AG10803 (cell line): ENCODE measurements around the gene PRRT4.
A peak's percentile ranks its signal among the peaks of the same experiment; 100 is the strongest.

Experiments
- DNase-seq: peaks from one replicate; pipeline ENCODE4 v3.0.0; 2010; ENCODE audit warnings: low read depth
- H3K4me3 ChIP-seq: 2 replicates; pipeline ENCODE4 v1.5.1; 2011; ENCODE audit warnings: mild to moderate bottlenecking, low read length, control low read depth
- CTCF ChIP-seq: conservative IDR thresholded peaks from 2 replicates; pipeline ENCODE4 v1.5.1; 2011; ENCODE audit warnings: mild to moderate bottlenecking, low read length, control low read depth, inconsistent platforms

The PRRT4 gene

GRCh38 chr7:128343554-128344430, 17.7 kb downstream of the PRRT4 start, which contains the start of gene RBM28:
Gene RBM28, minus strand, starts transcription at chr7:128343908. Its CDS starts 115 bp downstream, at chr7:128343793.
- TF ChIP-seq CTCF = no peak
- peak within 1 kb of the TSS; percentile 97 for H3K4me3 ChIP-seq
- DNase-seq = peak; percentile 90

GRCh38 chr7:128341733-128342132, 19.8 kb downstream of the PRRT4 start:
- TF ChIP-seq CTCF = no peak
- DNase-seq = no peak
- H3K4me3 ChIP-seq = no peak overlapping the region

GRCh38 chr7:128335730-128336129, 25.8 kb downstream of the PRRT4 start:
- H3K4me3 ChIP-seq = no peak overlapping the region
- no peak for DNase-seq
- TF ChIP-seq CTCF = no peak

GRCh38 chr7:128324368-128324680, 37.2 kb downstream of the PRRT4 start:
- no peak for TF ChIP-seq CTCF
- H3K4me3 ChIP-seq = no peak overlapping the region
- DNase-seq = no peak

- no peak for TF ChIP-seq CTCF
- DNase-seq = peak; percentile 79
- H3K4me3 ChIP-seq = no peak overlapping the region
Observed at GRCh38 chr7:128323459-128324367, 37.8 kb downstream of the PRRT4 start.

- peak; percentile 9 for DNase-seq
- H3K4me3 ChIP-seq = no peak overlapping the region
- TF ChIP-seq CTCF = no peak
Observed at GRCh38 chr7:128323040-128323439, 38.5 kb downstream of the PRRT4 start.
